Dedifferentiated amniotic fluid mesenchymal stem cell (primary cell): Measurements from ENCODE around the gene PPIP5K2.
"Not testable (repeated sequence)": the region's sequence is repeated elsewhere in the genome, so short reads cannot be mapped to it uniquely, and the experiment has no call there.

Source experiments
- DNase-seq: peaks from one replicate; pipeline ENCODE4 v3.0.0-alpha.2; 2016; ENCODE audit errors: extremely low spot score

PPIP5K2 gene

DNA sequence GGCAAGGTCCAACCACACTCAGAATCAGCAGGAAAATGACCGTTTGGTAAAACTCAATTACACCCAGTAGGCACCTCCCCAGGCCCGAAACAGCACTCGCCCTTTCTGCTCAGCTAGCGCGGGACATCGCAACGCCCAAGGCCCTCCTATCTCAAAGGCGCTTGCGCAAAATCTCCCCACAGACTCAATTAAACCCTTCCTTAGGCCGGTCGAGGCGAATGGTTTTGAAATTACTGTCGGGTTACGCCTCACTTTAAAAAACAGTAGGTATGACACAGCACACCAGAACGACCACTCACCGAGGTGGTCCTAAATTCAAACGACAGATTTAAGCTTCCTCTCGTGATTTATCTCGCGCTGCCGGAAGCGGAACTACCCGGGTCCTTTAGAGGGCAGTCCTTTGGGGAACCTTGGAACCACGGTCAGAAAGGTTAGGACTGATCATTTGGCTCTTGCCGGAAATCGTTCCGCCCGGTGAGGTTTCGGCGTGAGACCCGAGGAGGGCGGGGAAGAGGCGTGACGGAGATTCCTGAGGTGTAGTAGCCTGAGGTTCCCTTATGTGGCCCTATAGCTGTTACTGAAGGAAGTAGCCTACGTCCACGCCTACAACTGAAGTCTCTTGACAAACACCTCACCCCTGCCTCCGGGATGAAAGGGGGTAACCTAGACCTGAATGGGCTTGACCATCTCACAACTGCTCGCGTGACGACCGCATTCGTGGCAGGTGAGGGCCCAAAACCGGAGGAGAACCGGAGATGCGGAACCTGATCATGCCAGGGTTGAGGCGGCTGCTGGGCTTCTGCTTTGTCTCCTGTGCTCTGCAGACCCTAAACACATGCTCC lies at the start of gene PPIP5K2, which contains the start of gene GIN1:
Gene PPIP5K2, plus strand, starts transcription at position 537 of the 842 bp plus-strand sequence. CDS start 9,289 bp downstream, outside the sequence.
Gene GIN1, minus strand, starts transcription at position 374 of the 842 bp plus-strand sequence. CDS start 11,431 bp downstream, outside the sequence.
- DNase-seq, result peak; percentile 97

DNA sequence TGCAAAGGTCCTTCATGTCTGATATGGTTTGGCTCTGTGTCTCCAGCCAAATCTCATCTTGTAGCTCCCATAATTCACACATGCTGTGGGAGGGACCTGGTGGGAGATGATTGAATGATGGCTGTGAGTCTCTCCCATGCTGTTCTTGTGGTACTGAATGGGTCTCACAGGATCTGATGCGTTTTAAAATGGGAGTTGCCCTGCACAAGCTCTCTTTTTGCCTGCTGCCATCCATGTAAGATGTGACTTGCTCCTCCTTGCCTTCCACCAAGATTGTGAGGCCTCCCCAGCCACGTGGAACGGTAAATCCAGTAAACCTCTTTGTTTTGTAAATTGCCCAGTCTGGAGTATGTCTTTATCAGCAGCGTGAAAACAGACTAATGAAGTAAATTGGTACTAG lies 46.6 kb upstream of the PPIP5K2 start:
- DNase-seq, result not testable (repeated sequence)

DNA sequence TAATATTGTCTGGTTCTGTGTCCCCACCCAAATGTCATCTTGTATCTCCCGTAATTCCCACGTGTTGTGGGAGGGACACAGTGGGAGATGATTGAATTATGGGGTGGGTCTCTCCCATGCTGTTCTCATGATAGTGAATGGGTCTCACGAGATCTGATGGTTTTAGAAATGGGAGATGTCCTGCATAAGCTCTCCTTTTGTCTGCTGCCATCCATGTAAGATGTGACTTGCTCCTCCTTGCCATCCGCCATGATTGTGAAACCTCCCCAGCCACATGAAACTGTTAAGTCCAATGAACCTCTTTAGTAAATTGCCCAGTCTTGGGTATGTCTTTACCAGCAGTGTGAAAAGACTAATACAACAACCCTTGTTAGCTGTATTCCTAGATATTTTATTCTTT lies 44.7 kb upstream of the PPIP5K2 start:
- no peak for DNase-seq

DNA sequence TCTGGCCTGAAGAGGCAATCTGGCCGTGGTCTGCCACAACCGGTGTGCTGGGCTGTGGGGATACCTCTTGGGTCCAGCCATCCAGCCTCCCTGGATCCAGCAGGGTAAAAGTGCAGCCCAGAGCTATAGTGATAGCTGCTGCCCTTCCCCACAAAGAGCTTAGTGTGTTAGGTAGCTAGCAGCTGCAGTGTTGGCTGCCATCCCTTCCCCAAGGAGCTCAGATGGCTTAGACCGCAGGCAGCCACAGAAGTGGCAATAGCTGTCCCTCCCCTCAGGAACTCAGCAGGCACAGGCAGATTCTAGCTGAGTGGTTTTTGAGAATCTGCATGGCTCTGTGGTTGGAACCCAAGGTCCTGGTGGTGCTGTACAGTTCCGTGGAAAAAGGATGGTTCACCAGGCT lies 40.3 kb upstream of the PPIP5K2 start:
- DNase-seq, result no peak

DNA sequence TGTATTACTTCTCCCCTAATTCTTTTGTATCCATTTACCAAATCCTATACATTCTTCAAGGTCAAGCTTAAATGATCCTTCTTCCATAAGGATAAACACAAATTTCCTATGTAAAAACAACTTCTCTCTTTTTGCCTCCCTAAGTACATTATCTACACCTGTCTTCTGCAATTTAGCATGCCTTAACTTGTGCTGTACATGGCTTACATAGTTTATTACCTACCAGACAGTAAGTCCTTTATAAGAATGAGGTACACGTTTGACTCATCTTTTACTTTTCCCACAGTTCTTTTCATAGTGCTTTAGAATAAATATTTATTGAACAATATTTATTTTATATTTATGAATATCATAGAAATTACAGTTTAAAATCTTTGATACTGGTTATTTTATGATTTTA lies 33.6 kb upstream of the PPIP5K2 start:
- DNase-seq, result no peak

DNA sequence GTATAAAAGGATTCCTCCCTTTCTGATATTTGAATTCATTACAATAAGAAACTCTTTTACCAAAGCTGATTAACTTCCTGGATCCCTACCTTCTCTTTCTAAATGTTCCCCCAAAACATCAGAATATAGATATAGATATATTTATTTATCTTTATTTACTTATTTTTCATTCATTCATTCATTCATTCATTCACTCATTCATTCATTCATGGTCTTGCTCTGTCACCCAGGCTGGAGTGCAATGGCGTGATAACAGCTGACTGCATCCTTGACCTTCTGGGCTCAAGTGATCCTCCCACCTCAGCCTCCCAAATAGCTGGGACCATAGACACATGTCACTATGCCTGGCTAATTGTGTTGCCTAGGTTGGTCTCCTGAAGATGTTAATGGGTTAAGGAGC lies 30.8 kb upstream of the PPIP5K2 start:
- no peak for DNase-seq

DNA sequence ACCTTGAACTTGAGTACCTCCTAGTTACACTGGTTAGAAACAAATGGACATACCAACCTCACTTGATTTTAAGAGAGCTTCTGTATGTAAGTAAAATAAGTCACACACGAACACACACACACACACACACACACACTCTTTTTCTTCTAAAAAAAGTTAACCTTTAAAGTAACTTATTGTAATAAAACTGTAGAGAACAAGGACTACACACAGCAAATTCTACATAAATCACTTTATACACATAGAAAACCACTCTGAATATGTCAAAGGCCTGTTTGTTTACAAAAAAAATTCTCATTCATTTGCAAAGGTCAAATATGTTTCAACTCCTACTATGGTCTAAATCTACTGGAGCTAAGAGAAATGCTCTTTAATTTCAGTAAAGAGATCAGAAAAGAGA lies 29.3 kb upstream of the PPIP5K2 start:
- no peak for DNase-seq

DNA sequence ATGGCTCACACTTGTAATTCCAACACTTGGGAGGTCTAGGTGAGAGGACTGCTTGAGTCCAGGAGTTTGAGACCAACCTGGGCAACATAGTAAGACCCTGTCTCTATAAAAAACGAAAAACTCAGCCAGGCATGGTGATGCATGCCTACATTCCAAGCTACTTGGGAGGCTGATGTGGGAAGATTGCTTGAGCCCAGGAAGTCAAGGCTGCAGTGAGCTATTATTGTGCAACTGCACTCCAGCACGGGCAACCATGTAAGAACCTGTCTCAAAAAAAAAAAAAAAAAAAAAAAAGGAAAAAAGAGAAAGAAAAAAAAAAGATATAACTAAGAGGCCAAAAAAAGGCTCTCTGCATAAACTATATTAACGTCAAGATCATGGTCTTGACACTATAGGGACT lies 27.4 kb upstream of the PPIP5K2 start:
- DNase-seq, result no peak

DNA sequence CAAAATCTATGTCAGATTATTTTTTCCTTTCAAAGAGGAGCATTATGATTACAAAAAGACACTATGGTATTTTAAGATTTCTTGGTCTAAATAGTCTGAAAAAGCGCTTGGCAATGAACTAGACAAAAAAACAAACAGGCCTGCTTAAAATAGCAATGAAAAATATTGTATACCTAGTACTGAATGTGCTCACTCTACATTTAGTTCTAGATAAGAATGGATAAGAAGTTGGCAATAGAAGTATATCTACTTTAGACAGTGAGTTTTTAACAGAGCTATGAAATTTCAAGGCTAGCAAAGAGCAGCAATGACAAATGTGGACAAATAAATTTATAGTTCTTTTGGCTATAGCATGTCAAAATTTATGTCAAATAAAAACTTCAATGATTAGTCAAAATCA lies 26.4 kb upstream of the PPIP5K2 start:
- DNase-seq, result no peak

DNA sequence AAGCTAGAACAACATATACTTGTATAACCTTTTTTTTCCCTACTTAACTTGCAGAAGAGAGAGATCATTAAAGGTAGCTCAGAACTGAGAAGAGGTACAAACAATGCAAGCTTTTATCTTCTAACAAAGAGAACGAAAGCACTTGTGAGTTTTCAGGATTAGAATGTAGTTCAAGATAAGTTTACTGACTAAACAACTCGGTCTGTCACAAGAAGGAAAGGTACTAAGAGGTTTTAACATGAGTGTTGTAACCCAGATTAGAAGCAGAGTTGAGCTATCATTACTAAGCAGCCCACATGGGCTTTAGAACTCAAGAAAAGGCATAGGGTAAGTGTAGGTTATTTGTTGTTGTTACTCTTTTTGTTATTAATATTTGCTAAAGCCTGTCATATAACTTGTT lies 25.4 kb upstream of the PPIP5K2 start:
- no peak for DNase-seq

DNA sequence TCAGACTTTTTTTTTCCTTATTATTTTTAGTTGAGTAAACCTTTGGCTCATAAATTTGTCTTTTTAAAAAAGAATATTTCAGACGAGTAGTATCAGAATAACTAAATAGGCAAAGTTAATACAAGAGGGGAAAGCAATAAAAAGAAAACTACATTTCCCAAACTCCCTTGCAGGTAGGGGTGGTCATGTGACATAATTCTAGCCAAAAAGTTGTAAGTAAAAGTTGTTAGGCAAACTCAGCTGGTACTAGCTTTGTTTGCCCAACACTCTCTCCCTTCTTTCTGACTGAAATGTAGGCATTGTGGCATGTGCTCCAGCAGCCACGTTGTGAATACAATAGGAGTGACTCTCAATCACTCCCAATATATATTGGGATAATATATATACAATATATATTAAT lies 21.1 kb upstream of the PPIP5K2 start:
- no peak for DNase-seq

DNA sequence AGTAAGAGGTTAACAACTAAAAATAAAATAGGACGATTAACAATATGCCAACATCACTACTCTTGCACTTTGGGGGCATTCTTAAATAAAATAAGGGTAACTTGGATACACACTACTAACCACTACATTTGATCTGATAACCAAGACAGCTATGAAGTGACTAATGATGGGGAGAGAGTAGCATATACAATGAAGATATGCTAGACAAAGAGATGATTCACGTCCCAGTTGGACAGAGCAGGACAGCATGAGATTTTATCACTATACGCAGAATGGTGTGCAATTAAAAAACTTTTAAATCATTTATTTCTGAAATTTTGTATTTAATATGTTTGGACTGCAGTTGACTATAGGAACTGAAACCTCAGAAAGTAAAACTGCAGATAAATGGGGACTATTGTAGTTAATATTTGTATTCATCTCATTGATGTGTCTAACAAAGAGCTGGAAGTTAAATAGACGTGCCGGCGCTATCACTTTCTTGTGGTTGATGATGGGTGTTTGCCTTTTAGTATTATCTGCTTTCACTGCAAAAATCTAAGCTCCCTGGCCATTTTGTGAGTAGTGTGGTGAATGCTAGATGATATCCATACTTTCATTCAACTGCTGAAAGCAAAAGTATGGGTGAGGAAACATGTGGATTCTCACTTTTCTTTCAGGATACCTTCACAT lies 18.9 kb upstream of the PPIP5K2 start:
- DNase-seq, result no peak

DNA sequence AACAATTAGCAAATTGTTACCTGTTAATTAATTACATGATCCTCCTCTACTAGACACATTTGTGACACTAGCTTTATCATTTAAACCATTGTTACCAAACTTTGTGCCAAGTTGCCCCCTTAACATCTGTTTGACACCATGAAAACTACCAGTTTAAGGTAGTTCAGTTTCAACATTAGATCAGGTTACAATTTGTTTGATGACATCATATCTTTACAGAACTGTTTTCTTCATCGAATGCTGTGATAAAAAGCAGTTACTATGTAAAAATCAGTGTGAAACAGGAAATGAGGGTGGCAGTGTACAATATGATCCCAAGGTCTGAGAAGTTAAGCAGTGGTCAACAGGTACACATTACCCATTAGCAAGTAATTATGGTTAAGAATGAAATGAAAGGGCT lies 17.9 kb upstream of the PPIP5K2 start:
- no peak for DNase-seq

DNA sequence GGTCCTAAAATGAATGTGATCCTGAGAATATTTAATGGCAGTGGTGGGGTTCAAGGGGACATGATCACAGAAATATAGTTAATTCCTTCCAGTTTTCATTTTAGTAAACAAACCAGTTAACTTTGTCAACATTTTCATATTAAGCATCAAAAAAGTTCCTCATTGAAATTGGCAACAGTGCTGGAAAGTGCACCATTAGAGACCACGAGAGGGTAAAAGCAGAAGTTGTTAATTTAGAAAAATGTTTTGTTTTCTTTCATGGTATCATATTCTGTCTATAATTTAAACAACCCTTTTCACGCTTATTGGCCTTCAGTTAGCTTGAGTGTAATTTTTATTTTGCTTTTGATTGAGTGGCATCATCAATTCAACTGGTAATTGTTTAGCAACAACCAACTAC lies 12.0 kb upstream of the PPIP5K2 start:
- DNase-seq, result no peak

DNA sequence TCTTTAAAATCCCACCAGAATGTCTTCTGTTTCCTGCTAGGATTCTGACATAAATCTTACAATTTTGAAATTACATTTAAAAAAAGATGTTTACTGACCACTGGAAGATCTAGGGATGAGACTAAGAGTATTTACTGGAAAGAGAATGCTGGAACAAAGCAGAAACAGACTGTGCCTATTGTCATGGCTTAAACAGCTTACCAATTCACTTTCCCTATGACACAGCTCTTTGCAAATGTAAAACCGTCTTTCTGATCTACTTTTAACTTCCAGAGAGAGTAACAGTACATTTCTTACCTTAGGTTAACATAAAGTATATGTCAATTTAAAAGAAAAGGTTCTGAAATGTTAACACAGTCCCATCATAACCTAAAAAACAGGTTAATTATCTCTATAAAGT lies 10.8 kb upstream of the PPIP5K2 start:
- no peak for DNase-seq

DNA sequence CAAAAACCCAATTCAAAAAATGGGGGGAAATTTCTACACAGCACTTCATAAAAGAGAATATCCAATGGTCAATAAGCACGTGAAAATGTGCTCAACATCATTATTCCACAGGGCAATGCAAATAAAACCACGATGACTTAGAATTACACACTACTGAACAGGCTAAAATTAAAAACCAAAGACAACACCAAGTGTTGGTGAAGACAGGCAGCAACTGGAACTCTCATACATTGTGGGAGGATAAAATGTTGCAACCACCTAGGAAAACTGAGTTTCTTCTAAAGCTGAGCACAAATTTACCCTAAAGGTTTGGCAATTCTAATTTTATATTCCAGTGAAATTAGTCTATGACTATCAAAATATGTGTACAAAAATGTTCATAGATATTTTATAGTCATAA lies 9.7 kb upstream of the PPIP5K2 start:
- no peak for DNase-seq

DNA sequence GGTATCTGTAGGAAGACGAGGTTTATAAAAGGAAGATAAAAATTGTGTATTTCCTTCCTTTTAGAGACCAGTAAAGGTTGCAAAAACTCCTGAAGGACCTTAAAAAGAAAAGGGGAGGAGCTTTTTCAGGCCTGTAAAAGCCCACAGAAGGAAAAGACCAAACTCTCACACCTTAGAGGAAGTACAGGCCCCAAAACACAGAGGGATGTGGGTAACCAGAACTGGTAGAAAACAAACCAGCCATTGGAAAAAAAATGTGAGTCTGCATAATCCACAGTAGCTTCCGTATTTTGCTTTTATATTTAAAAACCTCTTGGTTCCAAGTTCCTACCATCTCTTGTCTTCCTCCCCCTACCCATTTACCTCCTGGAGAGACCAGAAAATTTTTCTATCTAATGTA lies 8.6 kb upstream of the PPIP5K2 start:
- DNase-seq, result no peak

DNA sequence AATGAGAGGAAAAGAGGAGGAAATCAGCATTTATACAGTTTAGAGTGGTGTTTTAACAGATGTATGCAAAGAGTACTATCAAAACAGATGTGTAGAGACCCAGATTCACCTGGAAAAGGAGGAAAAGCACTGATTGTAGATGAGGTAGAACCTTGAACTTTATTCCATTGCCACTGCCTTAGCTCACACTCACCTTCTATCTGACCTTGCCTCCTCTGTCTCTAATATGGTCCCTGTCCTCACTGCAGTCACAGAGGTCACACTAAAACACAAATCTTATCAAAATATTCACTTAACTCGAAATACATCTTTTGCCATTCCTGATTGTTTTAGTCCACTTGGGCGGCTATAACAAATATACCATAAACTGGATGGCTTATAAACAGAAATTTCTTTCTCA lies 7.2 kb upstream of the PPIP5K2 start:
- DNase-seq, result no peak

DNA sequence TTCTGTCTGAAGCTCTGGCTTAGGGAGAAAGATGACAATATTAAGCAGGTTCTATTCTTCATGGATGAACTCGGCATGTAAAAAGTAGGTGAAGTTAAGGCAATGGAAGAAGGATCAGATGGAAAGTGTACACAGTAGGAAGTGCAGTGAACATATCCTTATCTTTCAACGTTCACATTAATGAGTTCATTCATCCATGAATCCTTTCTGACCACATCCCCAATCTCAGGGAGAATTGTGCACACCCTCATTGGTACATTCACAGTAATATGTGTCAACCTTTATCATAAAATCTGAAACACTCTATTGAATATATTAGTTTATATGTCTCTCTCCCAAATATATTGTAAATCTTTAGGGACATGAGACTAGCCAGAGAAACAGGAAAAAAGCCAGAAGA lies 5.7 kb upstream of the PPIP5K2 start:
- no peak for DNase-seq

DNA sequence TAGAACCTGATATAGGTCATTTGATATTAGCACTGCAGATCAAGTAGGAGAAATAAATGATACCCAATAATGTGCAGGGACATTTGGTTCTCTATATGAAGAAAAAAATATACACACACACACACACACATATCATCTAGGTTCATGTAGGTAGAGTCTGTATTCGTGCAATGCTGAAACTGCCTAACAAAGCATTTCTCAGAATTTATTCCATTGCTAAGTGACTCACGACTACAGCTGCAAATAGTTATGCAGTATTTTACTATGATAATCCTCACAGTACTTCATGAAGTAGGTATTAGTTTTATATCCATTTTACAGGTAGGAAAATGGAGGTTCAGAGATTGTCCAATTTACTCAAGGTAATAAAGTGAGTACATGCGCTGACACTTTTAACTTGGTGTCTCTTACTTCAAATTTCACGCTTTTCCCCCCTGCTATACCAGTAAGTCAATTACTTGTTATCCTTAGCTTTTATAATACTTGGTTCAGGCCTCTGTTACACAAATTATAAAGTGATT lies 2.6 kb upstream of the PPIP5K2 start:
- DNase-seq, result no peak

DNA sequence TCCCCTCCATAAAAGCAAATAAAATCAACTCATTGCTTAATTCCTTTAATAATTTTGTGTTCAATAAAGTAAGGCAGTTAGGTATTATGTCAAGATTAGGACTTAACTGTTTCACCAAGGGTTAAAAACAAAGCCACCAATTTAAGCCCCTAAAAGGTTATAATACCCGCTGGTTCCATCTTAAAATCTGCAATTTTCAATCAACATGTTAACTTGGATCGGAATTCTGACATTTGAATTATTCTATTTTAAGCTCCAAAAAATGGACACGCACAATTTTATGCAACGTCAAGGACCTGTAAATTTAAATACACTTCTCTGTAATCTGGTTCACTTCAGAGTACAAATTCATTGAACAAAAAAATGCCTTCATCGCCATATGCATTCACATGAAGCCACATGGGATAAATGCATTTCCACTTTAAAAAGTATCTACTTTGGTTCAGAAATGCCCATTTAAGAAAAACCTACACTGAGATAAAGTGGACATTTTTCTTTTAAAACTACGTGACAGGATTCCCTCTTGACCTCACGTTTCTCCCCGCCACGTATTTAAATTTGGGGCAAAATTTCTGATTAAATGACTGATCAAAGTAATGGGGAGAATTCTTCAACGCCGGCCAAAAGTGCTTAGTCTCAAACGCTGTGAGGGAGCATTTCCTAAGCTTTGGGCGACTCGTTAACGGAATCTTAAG lies 884 bp upstream of the PPIP5K2 start:
- peak; percentile 30 for DNase-seq

DNA sequence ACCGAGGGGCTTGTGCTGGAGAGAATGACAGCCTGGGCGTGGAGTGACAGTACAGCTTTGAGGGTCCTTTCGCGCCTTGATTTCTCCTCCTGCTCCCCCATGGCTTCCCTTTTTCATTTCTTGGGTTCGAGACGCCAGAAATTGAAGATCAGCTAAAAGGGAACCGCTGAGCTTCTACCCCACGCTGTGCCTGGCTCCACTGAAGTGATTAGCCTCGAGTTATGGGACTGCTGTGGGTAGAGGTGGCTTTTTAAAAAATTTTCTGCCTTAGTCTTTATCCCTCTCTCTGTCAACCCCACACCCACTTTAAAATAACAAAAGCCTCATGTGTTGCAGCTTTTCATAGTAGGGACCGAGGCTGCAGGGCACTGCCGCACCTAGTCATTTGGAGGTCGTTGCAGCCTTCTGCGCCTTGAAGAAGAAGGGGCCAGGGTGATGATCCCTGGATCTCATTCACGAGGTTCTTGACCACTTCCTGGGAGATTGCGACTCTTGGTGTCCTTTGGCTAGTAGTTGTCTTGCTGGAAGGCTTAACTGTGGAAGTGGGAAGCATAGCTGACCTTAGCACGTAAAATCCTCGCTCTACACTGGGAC lies 603 bp downstream of the PPIP5K2 start:
- no peak for DNase-seq
